Measurements from ENCODE around the gene C2orf78.
"Not testable (repeated sequence)": the region's sequence is repeated elsewhere in the genome, so short reads cannot be mapped to it uniquely, and the experiment has no call there.

C2orf78 gene

DNA sequence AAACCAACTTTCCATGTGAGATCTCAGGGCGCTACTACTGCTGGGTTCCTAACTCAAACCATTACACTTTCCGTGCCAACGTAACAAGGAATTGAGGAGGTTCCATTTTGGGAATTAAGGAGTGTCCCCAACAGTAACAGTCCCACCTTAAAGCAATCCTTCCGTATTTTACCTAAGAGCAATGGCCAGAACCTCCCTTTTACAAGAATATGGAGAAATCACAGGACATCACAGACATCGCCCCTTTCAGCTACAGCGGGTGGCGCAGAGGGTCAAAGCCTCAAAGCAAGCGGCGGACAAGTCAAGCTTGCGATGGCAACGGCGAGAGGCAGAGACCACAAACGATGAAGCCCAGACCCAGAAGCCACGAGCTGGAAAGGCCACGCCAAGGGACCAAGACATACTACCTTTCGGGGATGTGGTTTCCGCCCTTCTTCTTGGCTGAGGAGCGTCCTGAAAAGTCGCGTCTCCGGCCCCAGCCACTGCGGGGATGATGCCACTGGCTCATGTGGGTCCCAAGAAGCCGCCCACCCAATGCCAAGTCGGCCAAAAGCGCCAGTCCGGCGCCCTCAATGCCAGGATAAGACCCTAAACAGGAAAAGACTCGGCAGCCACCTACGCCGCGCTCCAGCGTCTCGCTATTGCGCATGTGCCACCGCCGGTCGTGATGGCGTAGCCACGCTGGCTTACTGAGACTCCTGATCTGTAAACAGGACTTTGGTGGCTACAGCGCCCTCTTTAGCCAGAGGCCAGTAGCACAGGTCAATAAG, 4.3 kb upstream of the C2orf78 start, which contains the start of gene DUSP11:
Gene DUSP11, minus strand, starts transcription at position 637 of the 770 bp plus-strand sequence. Its CDS starts 129 bp downstream, at position 508.
- no peaks in the 10 kb centered on the region for H3K27me3 ChIP-seq (ENCODE audit: insufficient read depth, low read length)

GRCh38 chr2:73780237-73780582, 3.8 kb upstream of the C2orf78 start:
- H3K4me3 ChIP-seq (ENCODE audit: low read depth, low read length): peak overlapping the region; percentile 97
- no peaks in the 10 kb centered on the region for H3K27me3 ChIP-seq (ENCODE audit: insufficient read depth, low read length)

More for the DNA sequence above, 4.3 kb upstream of the C2orf78 start, which contains the start of gene DUSP11:
- Histone ChIP-seq H2AFZ (ENCODE audit: low read length, unreplicated experiment) (peak within 1 kb of the TSS; percentile 90), H3K4me1 (ENCODE audit: control insufficient read depth, insufficient read depth, low read length, unreplicated experiment) (peaks cover 12% of the 10 kb centered on the region), H3K27ac (ENCODE audit: low read depth, low read length) (peak within 1 kb of the TSS; percentile 49), H3K36me3 (ENCODE audit: insufficient read depth, low read length) (peaks cover 12% of the 10 kb centered on the region), H3K4me3 (ENCODE audit: low read depth, low read length) (peak within 1 kb of the TSS; percentile 97), H3K79me2 (ENCODE audit: control insufficient read depth, insufficient read depth, low read length, unreplicated experiment) (peaks cover 37% of the 10 kb centered on the region)

GRCh38 chr2:73783402-73783801, 581 bp upstream of the C2orf78 start:
- H3K27me3 ChIP-seq (ENCODE audit: insufficient read depth, low read length); H3K27ac ChIP-seq (ENCODE audit: low read depth, low read length); H3K36me3 ChIP-seq (ENCODE audit: insufficient read depth, low read length); H3K4me1 ChIP-seq (ENCODE audit: control insufficient read depth, insufficient read depth, low read length, unreplicated experiment); H2AFZ ChIP-seq (ENCODE audit: low read length, unreplicated experiment); H3K4me3 ChIP-seq (ENCODE audit: low read depth, low read length): not testable (repeated sequence)
- H3K79me2 ChIP-seq (ENCODE audit: control insufficient read depth, insufficient read depth, low read length, unreplicated experiment): peaks cover 16% of the 10 kb centered on the region

More at GRCh38 chr2:73780237-73780582, 3.8 kb upstream of the C2orf78 start:
- peak overlapping the region; percentile 90 for H2AFZ ChIP-seq (ENCODE audit: low read length, unreplicated experiment)
- peaks cover 12% of the 10 kb centered on the region for H3K4me1 ChIP-seq (ENCODE audit: control insufficient read depth, insufficient read depth, low read length, unreplicated experiment)
- H3K36me3 ChIP-seq (ENCODE audit: insufficient read depth, low read length): peaks cover 8% of the 10 kb centered on the region
- no peak overlapping the region for H3K27ac ChIP-seq (ENCODE audit: low read depth, low read length)
- H3K79me2 ChIP-seq (ENCODE audit: control insufficient read depth, insufficient read depth, low read length, unreplicated experiment): peaks cover 33% of the 10 kb centered on the region

- Histone ChIP-seq H3K27me3 (ENCODE audit: insufficient read depth, low read length) (peaks cover 18% of the 10 kb centered on the region; the same call in 1 of the 2 replicates), H3K36me3 (ENCODE audit: insufficient read depth, low read length) (no peaks in the 10 kb centered on the region), H3K4me1 (ENCODE audit: control insufficient read depth, insufficient read depth, low read length, unreplicated experiment) (no peaks in the 10 kb centered on the region), H3K4me3 (ENCODE audit: low read depth, low read length) (no peak overlapping the region), H3K79me2 (ENCODE audit: control insufficient read depth, insufficient read depth, low read length, unreplicated experiment) (no peaks in the 10 kb centered on the region), H3K27ac (ENCODE audit: low read depth, low read length) (no peak overlapping the region), H2AFZ (ENCODE audit: low read length, unreplicated experiment) (no peak overlapping the region)
Observed at GRCh38 chr2:73811878-73812277, 27.9 kb downstream of the C2orf78 start.

DNA sequence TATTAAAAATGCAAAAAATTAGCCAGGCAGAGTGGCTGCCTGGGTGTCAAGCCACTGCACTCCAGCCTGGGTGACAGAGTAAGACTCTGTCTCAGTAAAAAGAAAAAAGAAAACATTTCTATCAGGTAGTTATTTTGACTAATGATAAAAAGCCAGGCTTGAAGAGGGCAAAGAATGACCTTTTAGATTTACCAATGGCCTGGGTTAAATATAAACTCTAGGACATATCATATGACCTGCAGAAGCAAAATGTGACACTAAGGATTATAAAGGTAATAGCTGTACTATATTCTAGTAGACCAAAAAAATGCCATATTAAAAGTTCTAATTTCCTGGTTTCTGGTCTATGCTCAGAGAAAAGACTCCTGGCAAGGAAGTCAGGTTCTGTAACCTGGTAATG, 28.7 kb downstream of the C2orf78 start:
- H3K27ac ChIP-seq (ENCODE audit: low read depth, low read length): no peak overlapping the region
- no peaks in the 10 kb centered on the region for H3K4me1 ChIP-seq (ENCODE audit: control insufficient read depth, insufficient read depth, low read length, unreplicated experiment)
- H3K79me2 ChIP-seq (ENCODE audit: control insufficient read depth, insufficient read depth, low read length, unreplicated experiment): no peaks in the 10 kb centered on the region
- peaks cover 18% of the 10 kb centered on the region; the same call in 1 of the 2 replicates for H3K27me3 ChIP-seq (ENCODE audit: insufficient read depth, low read length)
- no peak overlapping the region for H2AFZ ChIP-seq (ENCODE audit: low read length, unreplicated experiment)
- H3K4me3 ChIP-seq (ENCODE audit: low read depth, low read length): no peak overlapping the region
- H3K36me3 ChIP-seq (ENCODE audit: insufficient read depth, low read length): no peaks in the 10 kb centered on the region

DNA sequence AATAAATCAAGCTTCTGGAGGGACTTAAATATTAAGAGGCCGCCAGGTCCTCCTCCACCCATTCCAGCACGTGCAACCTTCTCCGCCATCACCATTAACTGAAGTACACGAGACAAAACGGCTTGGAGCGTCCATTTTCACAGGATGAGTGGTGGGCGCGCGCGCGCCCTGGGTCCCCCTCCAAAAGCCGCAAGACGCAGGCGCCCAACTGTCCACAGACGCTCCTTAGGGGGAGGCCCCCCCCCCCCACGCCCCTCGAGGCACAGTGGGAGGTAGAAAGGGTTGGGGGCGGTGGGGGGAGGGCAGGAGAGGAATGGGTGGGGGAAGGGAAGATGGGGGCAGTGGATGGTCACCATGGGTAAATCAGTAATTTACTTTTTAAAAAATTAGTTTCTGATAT, 34.3 kb downstream of the C2orf78 start:
- peaks cover 18% of the 10 kb centered on the region; the same call in 1 of the 2 replicates for H3K27me3 ChIP-seq (ENCODE audit: insufficient read depth, low read length)
- no peaks in the 10 kb centered on the region for H3K79me2 ChIP-seq (ENCODE audit: control insufficient read depth, insufficient read depth, low read length, unreplicated experiment)
- H2AFZ ChIP-seq (ENCODE audit: low read length, unreplicated experiment): no peak overlapping the region
- no peak overlapping the region for H3K27ac ChIP-seq (ENCODE audit: low read depth, low read length)
- no peaks in the 10 kb centered on the region for H3K36me3 ChIP-seq (ENCODE audit: insufficient read depth, low read length)
- H3K4me3 ChIP-seq (ENCODE audit: low read depth, low read length): no peak overlapping the region
- H3K4me1 ChIP-seq (ENCODE audit: control insufficient read depth, insufficient read depth, low read length, unreplicated experiment): no peaks in the 10 kb centered on the region

DNA sequence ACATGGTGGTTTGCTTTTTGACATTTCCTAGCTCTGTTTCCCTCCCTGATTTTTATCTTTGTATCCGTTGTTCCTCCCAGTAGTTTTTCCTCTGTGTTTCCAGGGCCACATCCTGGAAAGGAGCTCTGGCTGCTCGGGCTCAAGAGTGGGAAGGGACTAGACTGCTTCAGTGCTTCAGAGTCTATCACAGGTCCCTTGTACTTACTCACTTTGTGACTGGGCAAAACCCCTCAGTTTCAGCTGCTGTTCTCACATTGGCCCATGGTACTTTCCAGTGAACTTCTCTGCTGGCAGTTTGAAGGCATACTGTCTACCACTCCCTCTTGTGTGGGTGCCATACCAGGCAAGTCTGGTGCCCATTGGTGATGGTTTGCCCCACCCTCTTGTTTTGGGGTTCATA, 37.2 kb downstream of the C2orf78 start:
- H3K36me3 ChIP-seq (ENCODE audit: insufficient read depth, low read length): no peaks in the 10 kb centered on the region
- H2AFZ ChIP-seq (ENCODE audit: low read length, unreplicated experiment): no peak overlapping the region
- no peak overlapping the region for H3K27ac ChIP-seq (ENCODE audit: low read depth, low read length)
- no peaks in the 10 kb centered on the region for H3K27me3 ChIP-seq (ENCODE audit: insufficient read depth, low read length)
- no peaks in the 10 kb centered on the region for H3K79me2 ChIP-seq (ENCODE audit: control insufficient read depth, insufficient read depth, low read length, unreplicated experiment)
- H3K4me1 ChIP-seq (ENCODE audit: control insufficient read depth, insufficient read depth, low read length, unreplicated experiment): peaks cover 6% of the 10 kb centered on the region
- H3K4me3 ChIP-seq (ENCODE audit: low read depth, low read length): no peak overlapping the region

GRCh38 chr2:73821669-73822068, 37.7 kb downstream of the C2orf78 start:
- H2AFZ ChIP-seq (ENCODE audit: low read length, unreplicated experiment): no peak overlapping the region
- no peaks in the 10 kb centered on the region for H3K36me3 ChIP-seq (ENCODE audit: insufficient read depth, low read length)
- no peak overlapping the region for H3K27ac ChIP-seq (ENCODE audit: low read depth, low read length)

GRCh38 chr2:73822276-73822675, 38.3 kb downstream of the C2orf78 start:
- no peak overlapping the region for H2AFZ ChIP-seq (ENCODE audit: low read length, unreplicated experiment)

More at GRCh38 chr2:73821669-73822068, 37.7 kb downstream of the C2orf78 start:
- Histone ChIP-seq H3K4me3 (ENCODE audit: low read depth, low read length) (no peak overlapping the region), H3K79me2 (ENCODE audit: control insufficient read depth, insufficient read depth, low read length, unreplicated experiment) (no peaks in the 10 kb centered on the region), H3K27me3 (ENCODE audit: insufficient read depth, low read length) (no peaks in the 10 kb centered on the region), H3K4me1 (ENCODE audit: control insufficient read depth, insufficient read depth, low read length, unreplicated experiment) (peaks cover 6% of the 10 kb centered on the region)

DNA sequence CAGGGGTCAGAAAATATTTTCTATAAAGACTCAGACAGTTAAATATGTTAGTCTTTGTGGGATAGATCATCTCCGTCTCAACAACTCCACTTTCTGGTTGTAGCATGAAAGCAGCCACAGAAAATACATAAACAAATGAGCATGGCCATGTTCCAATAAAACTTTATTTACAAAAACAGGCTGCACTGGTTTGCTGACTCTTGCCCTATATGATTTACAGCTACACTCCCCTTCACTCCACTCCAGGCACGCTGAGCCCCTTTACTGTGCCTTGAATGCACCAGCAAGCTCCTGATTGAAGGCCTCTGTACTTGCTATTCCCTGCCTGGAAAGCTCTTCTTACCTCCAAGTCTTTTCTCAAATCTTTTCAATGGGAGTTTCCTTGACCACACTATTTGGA, 39.0 kb downstream of the C2orf78 start:
- Histone ChIP-seq H3K4me3 (ENCODE audit: low read depth, low read length) (no peak overlapping the region), H3K79me2 (ENCODE audit: control insufficient read depth, insufficient read depth, low read length, unreplicated experiment) (no peaks in the 10 kb centered on the region), H2AFZ (ENCODE audit: low read length, unreplicated experiment) (no peak overlapping the region), H3K36me3 (ENCODE audit: insufficient read depth, low read length) (no peaks in the 10 kb centered on the region), H3K4me1 (ENCODE audit: control insufficient read depth, insufficient read depth, low read length, unreplicated experiment) (peaks cover 7% of the 10 kb centered on the region), H3K27ac (ENCODE audit: low read depth, low read length) (no peak overlapping the region), H3K27me3 (ENCODE audit: insufficient read depth, low read length) (no peaks in the 10 kb centered on the region)

More at GRCh38 chr2:73822276-73822675, 38.3 kb downstream of the C2orf78 start:
- Histone ChIP-seq H3K4me1 (ENCODE audit: control insufficient read depth, insufficient read depth, low read length, unreplicated experiment) (peaks cover 6% of the 10 kb centered on the region), H3K36me3 (ENCODE audit: insufficient read depth, low read length) (no peaks in the 10 kb centered on the region), H3K4me3 (ENCODE audit: low read depth, low read length) (no peak overlapping the region), H3K27ac (ENCODE audit: low read depth, low read length) (no peak overlapping the region), H3K27me3 (ENCODE audit: insufficient read depth, low read length) (no peaks in the 10 kb centered on the region), H3K79me2 (ENCODE audit: control insufficient read depth, insufficient read depth, low read length, unreplicated experiment) (no peaks in the 10 kb centered on the region)

DNA sequence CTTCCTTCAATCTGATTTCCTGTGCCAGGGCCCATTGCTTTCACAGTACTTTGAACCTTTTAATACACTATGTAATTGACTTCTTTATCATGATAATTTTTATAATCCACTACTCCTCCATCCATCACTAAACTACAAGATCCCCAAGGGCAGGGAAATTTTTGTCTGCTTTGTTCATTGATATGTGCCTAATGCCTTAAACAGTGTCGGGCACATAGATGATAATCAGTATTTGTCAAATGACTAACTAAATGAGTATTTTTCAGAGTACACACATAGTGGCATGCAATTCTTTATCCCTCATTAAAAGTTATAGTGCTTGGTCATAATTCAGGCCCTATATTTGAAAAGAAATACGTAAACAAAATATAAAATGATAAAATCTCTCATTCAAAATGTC, 39.4 kb downstream of the C2orf78 start:
- Histone ChIP-seq H2AFZ (ENCODE audit: low read length, unreplicated experiment) (no peak overlapping the region), H3K36me3 (ENCODE audit: insufficient read depth, low read length) (no peaks in the 10 kb centered on the region), H3K27ac (ENCODE audit: low read depth, low read length) (no peak overlapping the region), H3K27me3 (ENCODE audit: insufficient read depth, low read length) (no peaks in the 10 kb centered on the region), H3K4me1 (ENCODE audit: control insufficient read depth, insufficient read depth, low read length, unreplicated experiment) (peaks cover 11% of the 10 kb centered on the region), H3K4me3 (ENCODE audit: low read depth, low read length) (no peak overlapping the region), H3K79me2 (ENCODE audit: control insufficient read depth, insufficient read depth, low read length, unreplicated experiment) (no peaks in the 10 kb centered on the region)

All from ACC112 (cell line).